Stimulated activated naive CD8-positive, alpha-beta T cell treated with anti-CD3 and anti-CD28 coated beads, Interleukin-15, amount 100 ng/mL, for 72 hours (primary cell): ENCODE data around the gene THTPA.
"Not testable (repeated sequence)": the region's sequence is repeated elsewhere in the genome, so short reads cannot be mapped to it uniquely, and the experiment has no call there.

Experiments
- ATAC-seq: fragments of 150-1000 bp; cut with Tn5 transposase; 2 replicates; pipeline ENCODE4 v1.10.0; 2021; ENCODE audit warnings: mild to moderate bottlenecking, moderate library complexity
- DNase-seq, 2 donors: peaks; one replicate each; pipeline ENCODE4 v3.0.0; 2021 to 2022
- H3K27ac Mint-ChIP-seq, 2 donors: one replicate each; pipeline ENCODE4 v1.8.0; 2022; ENCODE audit warnings: mild to moderate bottlenecking in 2 of 2, mixed read lengths in 2 of 2, moderate library complexity in 2 of 2
- H3K27me3 Mint-ChIP-seq: one replicate; pipeline ENCODE4 v1.8.0; 2022; ENCODE audit warnings: mixed read lengths
- H3K4me1 Mint-ChIP-seq: one replicate; pipeline ENCODE4 v1.8.0; 2022; ENCODE audit warnings: mild to moderate bottlenecking, mixed read lengths
- H3K4me3 Mint-ChIP-seq, 2 donors: one replicate each; pipeline ENCODE4 v1.8.0; 2022; ENCODE audit warnings: mild to moderate bottlenecking in 2 of 2, mixed read lengths in 2 of 2, moderate library complexity in 1 of 2
- H3K9me3 Mint-ChIP-seq, 2 donors: one replicate each; pipeline ENCODE4 v1.8.0; 2022; ENCODE audit warnings: mixed read lengths in 2 of 2

THTPA gene

GRCh38 chr14:23580152-23580926, 24.3 kb downstream of the THTPA start:
- H3K27me3 Mint-ChIP-seq: peaks cover 62% of the 10 kb centered on the region
- H3K4me1 Mint-ChIP-seq: peaks cover 33% of the 10 kb centered on the region
- H3K4me3 Mint-ChIP-seq: no peak overlapping the region
- no peak overlapping the region for H3K27ac Mint-ChIP-seq
- ATAC-seq: peak; percentile 19
- no peaks in the 10 kb centered on the region for H3K9me3 Mint-ChIP-seq
- no peak for DNase-seq

GRCh38 chr14:23580948-23581281, 24.8 kb downstream of the THTPA start:
- peaks cover 63% of the 10 kb centered on the region for H3K27me3 Mint-ChIP-seq
- H3K4me3 Mint-ChIP-seq: no peak overlapping the region
- no peaks in the 10 kb centered on the region for H3K9me3 Mint-ChIP-seq
- DNase-seq (no peak), ATAC-seq (no peak)
- H3K27ac Mint-ChIP-seq: no peak overlapping the region
- peaks cover 33% of the 10 kb centered on the region for H3K4me1 Mint-ChIP-seq

GRCh38 chr14:23582906-23583760, 27.1 kb downstream of the THTPA start:
- Mint-ChIP-seq H3K27me3 (peaks cover 51% of the 10 kb centered on the region), H3K4me1 (peaks cover 11% of the 10 kb centered on the region), H3K9me3 (no peaks in the 10 kb centered on the region), H3K4me3 (no peak overlapping the region), H3K27ac (no peak overlapping the region)
- DNase-seq (no peak), ATAC-seq (no peak)

- H3K9me3 Mint-ChIP-seq, ATAC-seq, DNase-seq, H3K4me3 Mint-ChIP-seq, H3K4me1 Mint-ChIP-seq: not testable (repeated sequence)
- peaks cover 50% of the 10 kb centered on the region for H3K27me3 Mint-ChIP-seq
- H3K27ac Mint-ChIP-seq: peak overlapping the region in 1 of 2 donors; percentile 15
These were observed 27.9 kb downstream of the THTPA start for GRCh38 chr14:23583761-23584526.

GRCh38 chr14:23584527-23585203, 28.6 kb downstream of the THTPA start:
- H3K9me3 Mint-ChIP-seq, ATAC-seq, H3K27ac Mint-ChIP-seq, DNase-seq, H3K4me3 Mint-ChIP-seq: not testable (repeated sequence)
- Mint-ChIP-seq H3K27me3 (peaks cover 44% of the 10 kb centered on the region), H3K4me1 (peaks cover 11% of the 10 kb centered on the region)

GRCh38 chr14:23588884-23589598, 33.0 kb downstream of the THTPA start:
- ATAC-seq (peak; percentile 100), DNase-seq (peak; percentile 79 to 86)
- H3K27ac Mint-ChIP-seq: no peak overlapping the region
- peak overlapping the region in 1 of 2 donors; percentile 58 for H3K4me3 Mint-ChIP-seq
- H3K9me3 Mint-ChIP-seq: no peaks in the 10 kb centered on the region
- H3K4me1 Mint-ChIP-seq: peaks cover 12% of the 10 kb centered on the region
- peaks cover 23% of the 10 kb centered on the region for H3K27me3 Mint-ChIP-seq

GRCh38 chr14:23589606-23590005, 33.5 kb downstream of the THTPA start:
- Mint-ChIP-seq H3K4me1 (peaks cover 12% of the 10 kb centered on the region), H3K27ac (no peak overlapping the region), H3K9me3 (no peaks in the 10 kb centered on the region), H3K4me3 (no peak overlapping the region), H3K27me3 (peaks cover 23% of the 10 kb centered on the region)
- DNase-seq: no peak
- no peak for ATAC-seq

GRCh38 chr14:23590198-23590597, 34.1 kb downstream of the THTPA start:
- Mint-ChIP-seq H3K4me3 (no peak overlapping the region), H3K27ac (no peak overlapping the region), H3K9me3 (no peaks in the 10 kb centered on the region), H3K27me3 (peaks cover 23% of the 10 kb centered on the region), H3K4me1 (peaks cover 12% of the 10 kb centered on the region)
- DNase-seq (no peak), ATAC-seq (no peak)

- not testable (repeated sequence) for DNase-seq, H3K4me1 Mint-ChIP-seq, H3K9me3 Mint-ChIP-seq, H3K27ac Mint-ChIP-seq, H3K4me3 Mint-ChIP-seq, ATAC-seq, H3K27me3 Mint-ChIP-seq
These were observed 38.1 kb downstream of the THTPA start for GRCh38 chr14:23594191-23594590.

GRCh38 chr14:23600322-23600707, 44.2 kb downstream of the THTPA start:
- ATAC-seq: no peak

GRCh38 chr14:23600806-23601205, 44.7 kb downstream of the THTPA start:
- H3K4me3 Mint-ChIP-seq: no peak overlapping the region
- DNase-seq: no peak

More at GRCh38 chr14:23600322-23600707, 44.2 kb downstream of the THTPA start:
- Mint-ChIP-seq H3K4me1 (peaks cover 3% of the 10 kb centered on the region), H3K27me3 (no peaks in the 10 kb centered on the region), H3K4me3 (no peak overlapping the region), H3K27ac (no peak overlapping the region), H3K9me3 (no peaks in the 10 kb centered on the region)
- DNase-seq: no peak

GRCh38 chr14:23601424-23601823, 45.4 kb downstream of the THTPA start:
- H3K4me3 Mint-ChIP-seq: no peak overlapping the region
- DNase-seq: no peak

More at GRCh38 chr14:23600806-23601205, 44.7 kb downstream of the THTPA start:
- Mint-ChIP-seq H3K9me3 (no peaks in the 10 kb centered on the region), H3K4me1 (peaks cover 8% of the 10 kb centered on the region), H3K27ac (no peak overlapping the region), H3K27me3 (no peaks in the 10 kb centered on the region)
- ATAC-seq: no peak

GRCh38 chr14:23601845-23602180, 45.7 kb downstream of the THTPA start:
- H3K4me3 Mint-ChIP-seq: no peak overlapping the region
- no peak for ATAC-seq
- H3K27me3 Mint-ChIP-seq: no peaks in the 10 kb centered on the region
- no peaks in the 10 kb centered on the region for H3K9me3 Mint-ChIP-seq
- DNase-seq: no peak
- H3K4me1 Mint-ChIP-seq: peaks cover 18% of the 10 kb centered on the region
- peak overlapping the region; percentile 79 to 82 for H3K27ac Mint-ChIP-seq

More at GRCh38 chr14:23601424-23601823, 45.4 kb downstream of the THTPA start:
- peak overlapping the region in 1 of 2 donors; percentile 90 for H3K27ac Mint-ChIP-seq
- H3K4me1 Mint-ChIP-seq: peaks cover 14% of the 10 kb centered on the region
- no peaks in the 10 kb centered on the region for H3K27me3 Mint-ChIP-seq
- H3K9me3 Mint-ChIP-seq: no peaks in the 10 kb centered on the region
- ATAC-seq: no peak

- ATAC-seq: no peak
- DNase-seq: no peak
- Mint-ChIP-seq H3K27me3 (no peaks in the 10 kb centered on the region), H3K27ac (peak overlapping the region; percentile 79 to 82), H3K9me3 (no peaks in the 10 kb centered on the region), H3K4me1 (peaks cover 24% of the 10 kb centered on the region), H3K4me3 (no peak overlapping the region)
These were observed 46.4 kb downstream of the THTPA start for GRCh38 chr14:23602181-23603095.
